SIG-M5 (cell line): ENCODE results near the gene MCF2L2.

Source experiments
- DNase-seq: peaks from one replicate; lab custom pipeline; 2025; lab: John Stamatoyannopoulos, UW

MCF2L2 gene

GRCh38 chr3:183291497-183292031 lies 136.9 kb downstream of the MCF2L2 start:
- DNase-seq, result no peak

DNA sequence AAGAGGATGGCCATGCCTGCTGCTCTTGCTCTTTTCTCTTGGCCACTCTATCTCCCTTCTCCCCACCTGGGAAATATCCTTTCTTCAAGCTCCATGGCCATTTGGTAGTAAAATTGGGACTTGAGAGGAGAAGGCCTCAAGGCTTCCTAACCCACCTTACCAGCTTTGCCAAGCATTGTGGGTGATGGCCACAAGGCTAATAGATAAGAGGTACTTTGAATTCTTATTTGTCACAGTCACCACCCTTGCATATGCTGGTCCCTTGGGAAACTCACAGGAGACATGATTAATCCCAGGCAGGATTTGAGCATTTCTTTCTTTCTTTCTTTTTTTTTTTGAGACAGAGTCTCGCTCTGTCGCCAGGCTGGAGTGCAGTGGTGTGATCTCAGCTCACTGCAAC lies 138.2 kb downstream of the MCF2L2 start:
- no peak for DNase-seq

- no peak for DNase-seq
Observed at GRCh38 chr3:183288117-183288516, 140.3 kb downstream of the MCF2L2 start.

DNA sequence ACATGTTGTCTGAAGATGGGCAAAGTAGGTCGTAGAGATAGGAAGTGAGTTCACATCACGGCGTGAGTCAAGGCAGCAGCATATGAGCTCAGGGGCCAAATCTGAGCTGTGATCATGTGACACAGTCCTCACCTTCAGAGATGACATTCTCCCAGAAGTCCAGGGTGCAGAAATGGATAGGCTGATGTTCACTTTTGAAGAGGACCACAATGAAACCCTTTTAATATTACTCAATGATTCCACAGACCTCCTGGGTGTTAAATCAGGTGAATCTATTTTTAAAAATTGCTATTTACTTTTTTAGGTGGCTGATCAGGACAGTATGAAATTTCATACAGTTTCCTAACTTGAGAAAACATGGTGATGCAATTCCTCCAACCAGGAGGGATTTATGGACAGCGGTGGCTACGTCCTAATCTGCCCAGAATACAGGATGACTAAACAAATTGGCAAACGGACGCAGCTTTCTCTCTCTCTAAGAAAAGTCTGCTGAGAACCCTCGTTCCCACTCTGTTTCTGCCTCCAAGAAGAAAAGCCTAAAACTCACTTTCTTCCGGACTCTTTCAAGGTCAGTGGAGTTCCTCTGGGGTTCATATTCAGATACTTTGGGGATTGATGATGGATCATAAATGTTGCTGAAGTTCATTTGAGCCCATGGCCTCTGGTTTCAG lies 141.0 kb downstream of the MCF2L2 start:
- no peak for DNase-seq

GRCh38 chr3:183285828-183286457 lies 142.5 kb downstream of the MCF2L2 start:
- DNase-seq, result no peak

DNA sequence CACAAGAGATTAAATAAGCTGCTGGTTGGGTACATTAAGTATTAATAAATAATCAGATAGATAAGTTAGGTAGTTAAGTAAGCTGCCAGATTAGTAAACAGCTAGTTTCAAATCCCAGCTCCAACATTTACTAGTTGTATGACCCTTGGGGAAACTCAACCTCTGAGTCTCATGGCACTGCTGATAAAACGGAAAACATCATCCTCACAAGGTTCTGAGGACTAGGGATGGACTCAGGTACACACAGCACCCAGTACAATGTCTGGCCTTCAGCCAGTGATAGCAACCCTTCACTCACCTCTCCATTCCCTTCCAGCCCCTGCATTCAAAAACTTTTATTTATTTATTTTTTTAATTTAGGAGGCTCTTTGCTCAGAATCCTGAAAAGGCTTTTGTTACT lies 143.1 kb downstream of the MCF2L2 start:
- DNase-seq, result no peak

DNA sequence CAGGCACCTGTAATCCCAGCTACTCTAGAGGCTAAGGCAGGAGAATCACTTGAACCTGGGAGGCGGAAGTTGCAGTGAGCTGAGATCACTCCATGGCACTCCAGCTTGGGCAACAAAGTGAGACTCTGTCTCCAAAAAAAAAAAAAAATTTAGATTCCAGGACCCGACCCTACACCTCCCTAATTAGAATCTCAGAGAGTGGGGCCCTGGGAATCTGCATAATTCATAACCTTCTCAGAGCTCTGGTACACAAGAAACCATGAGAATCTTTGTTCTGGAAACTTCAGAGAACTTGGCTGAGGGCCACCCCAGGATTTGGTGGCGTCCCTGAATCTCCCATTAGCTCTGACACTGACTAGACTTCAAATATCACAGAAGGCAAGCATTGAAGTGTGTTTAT lies 143.8 kb downstream of the MCF2L2 start:
- DNase-seq, result no peak

DNA sequence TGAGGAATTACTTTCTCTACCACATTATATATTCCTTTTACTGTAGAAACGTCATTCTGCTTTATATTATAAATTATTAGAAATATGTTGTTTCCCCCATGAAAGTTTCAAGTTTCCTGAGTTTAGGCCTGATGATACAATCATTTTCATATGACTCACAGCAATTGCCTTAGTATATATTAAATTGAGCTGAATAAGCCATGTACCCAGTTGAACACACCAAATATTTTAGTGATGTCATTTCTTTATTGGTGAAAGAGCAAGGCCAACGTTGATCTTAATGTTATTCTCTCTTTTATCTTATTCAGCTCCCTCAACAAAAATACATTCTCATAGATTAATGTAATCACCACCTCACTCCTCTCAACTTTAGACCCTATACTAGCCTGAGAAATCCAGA lies 144.5 kb downstream of the MCF2L2 start:
- no peak for DNase-seq

GRCh38 chr3:183281126-183281797 lies 147.2 kb downstream of the MCF2L2 start:
- no peak for DNase-seq

DNA sequence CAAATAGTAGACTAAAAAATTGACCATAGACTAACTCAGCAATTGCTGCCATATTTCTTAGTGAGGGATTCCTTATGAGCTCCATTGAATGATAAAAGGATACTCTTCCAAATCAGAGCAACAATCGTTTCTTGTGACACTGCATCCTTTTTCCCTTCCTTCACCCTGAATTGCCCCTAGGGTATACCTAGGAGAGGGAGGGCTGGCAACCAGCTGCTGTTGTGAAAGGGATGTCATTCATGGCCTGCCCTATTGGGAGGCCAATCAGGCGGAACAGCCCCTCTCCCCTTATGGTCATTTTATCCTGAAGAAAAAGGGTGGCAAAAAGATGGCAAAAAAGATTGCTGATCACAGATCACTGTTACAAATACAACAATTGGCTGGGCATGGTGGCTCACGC lies 149.0 kb downstream of the MCF2L2 start:
- DNase-seq, result no peak

DNA sequence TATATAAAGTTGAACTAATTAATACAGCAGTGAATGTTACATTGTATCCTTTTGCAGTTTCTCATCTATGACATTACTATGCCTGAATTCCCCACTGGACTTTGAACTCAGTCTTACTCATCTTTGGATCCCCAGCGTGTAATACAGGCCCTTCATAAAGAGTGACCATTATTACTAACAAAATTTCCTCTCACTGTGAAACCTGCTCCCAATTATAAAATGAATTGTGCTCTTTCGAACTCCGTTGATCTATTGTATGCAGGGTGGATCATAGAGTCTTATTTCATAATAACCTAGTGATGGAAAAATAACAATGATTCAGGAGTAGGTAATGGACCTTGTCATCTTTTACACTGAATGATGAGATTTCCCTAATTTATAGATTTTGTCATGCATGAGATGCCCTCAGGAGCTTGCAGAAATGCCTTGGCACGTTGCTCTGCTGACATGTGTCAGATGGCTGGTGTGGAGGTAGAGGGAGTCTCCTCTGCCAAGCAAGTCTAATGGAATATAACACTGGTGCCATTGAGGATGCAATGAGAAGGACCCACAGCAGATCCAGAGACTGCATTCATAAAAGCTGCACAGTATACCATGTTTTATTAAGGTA lies 149.8 kb downstream of the MCF2L2 start:
- DNase-seq, result no peak

DNA sequence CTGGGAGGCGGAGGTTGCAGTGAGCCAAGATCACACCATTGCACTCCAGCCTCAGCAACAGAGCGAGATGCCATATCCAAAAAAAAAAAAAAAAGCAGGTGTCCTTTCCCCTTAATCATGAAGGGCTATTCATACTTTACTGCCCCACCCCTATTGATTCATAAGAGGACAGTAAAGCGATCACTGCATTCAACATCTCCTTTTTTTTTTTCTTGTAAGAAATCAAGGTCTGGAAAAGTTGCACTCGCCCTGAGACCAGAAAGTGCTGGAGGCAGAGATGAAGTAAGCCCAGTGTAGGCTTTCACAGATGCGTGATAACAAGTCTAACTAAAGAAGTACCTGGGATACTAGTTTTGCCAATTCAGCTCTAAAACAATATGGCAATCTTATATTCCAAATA lies 151.2 kb downstream of the MCF2L2 start:
- DNase-seq, result no peak

DNA sequence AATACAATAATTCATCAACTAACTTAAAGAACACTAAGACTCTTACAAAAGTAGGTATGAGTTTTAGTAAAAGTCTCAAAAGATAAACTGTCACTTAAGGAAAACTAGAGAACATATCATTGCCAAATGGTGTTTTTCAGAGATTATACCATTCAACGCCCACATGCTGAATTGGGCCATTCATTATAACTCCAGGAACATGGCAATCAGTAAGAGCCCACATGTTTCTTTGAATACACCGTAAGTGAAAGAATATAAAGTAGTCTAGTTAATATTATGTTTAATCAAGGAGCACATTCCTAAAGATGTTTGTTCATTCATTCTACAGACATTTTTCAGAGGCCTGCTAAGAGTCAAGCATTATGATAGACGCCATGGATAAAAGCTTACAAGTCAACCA lies 152.5 kb downstream of the MCF2L2 start:
- no peak for DNase-seq

GRCh38 chr3:183275418-183275817 lies 153.0 kb downstream of the MCF2L2 start:
- DNase-seq, result no peak

DNA sequence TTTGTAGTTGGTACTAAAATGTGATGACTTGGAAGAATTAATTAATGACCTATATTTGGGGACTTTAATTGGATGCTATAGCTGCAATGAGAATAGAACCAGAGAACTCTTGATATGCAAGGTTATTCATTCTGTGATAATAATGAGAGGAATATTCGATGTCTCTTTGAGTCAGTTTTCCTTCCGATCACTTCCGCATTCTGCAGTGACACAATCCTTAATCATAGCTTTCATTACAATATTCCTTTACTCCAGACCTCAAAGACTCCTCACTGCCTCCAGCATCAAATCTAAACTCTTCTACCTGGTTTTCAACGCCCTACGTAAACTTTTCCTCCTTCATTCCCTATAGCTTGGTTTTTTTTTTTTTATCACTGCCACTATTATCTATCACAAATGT lies 153.8 kb downstream of the MCF2L2 start:
- no peak for DNase-seq

DNA sequence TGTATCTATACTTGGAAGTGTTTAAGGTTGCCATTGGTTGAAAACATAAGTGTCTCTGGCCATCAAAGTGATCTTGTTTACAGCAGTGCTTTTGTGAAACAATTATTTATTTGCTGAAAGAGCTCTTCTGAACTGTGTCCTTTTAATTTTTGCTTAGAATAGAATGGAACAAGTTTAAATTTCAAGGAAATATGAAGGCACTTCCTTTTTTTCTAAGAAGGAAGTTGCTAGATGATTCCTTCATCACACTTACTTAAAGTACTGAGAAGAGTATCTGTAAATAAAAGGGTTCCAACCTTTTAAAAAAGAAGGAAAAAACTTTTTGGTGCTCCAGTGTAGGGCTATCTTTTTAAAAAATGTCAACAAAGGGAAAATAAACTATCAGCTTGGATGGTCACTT lies 155.6 kb downstream of the MCF2L2 start:
- no peak for DNase-seq

- DNase-seq, result no peak
Observed at GRCh38 chr3:183272142-183272541, 156.3 kb downstream of the MCF2L2 start.

DNA sequence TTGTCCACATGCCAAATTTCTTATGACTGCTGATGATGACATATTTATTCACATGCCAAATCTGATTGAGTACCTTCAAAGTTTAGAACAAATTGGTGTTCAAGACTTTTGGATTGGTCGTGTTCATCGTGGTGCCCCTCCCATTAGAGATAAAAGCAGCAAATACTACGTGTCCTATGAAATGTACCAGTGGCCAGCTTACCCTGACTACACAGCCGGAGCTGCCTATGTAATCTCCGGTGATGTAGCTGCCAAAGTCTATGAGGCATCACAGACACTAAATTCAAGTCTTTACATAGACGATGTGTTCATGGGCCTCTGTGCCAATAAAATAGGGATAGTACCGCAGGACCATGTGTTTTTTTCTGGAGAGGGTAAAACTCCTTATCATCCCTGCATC lies 158.1 kb downstream of the MCF2L2 start:
- DNase-seq, result no peak

DNA sequence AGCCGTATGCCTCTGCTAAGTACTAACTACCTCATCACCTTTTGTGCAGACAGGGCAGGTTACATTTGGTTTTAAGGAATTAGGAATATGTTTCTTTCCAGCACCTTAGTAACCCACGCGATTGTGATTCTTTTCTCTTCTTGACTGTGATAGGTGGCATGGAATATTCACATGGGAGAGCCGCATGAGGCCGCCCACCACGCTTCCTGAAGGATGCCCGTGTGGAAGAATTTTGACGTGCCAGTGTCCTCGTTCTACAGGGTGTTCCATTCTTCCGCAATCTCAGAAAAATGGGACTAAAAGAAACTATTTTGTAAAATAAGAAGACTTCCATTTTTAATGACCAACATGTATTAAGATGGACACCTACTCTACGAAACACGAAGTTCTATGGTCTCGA lies 159.1 kb downstream of the MCF2L2 start:
- no peak for DNase-seq

- DNase-seq, result no peak
Observed at GRCh38 chr3:183268366-183268765, 160.1 kb downstream of the MCF2L2 start.

- DNase-seq, result no peak
Observed at GRCh38 chr3:183267140-183267539, 161.3 kb downstream of the MCF2L2 start.

DNA sequence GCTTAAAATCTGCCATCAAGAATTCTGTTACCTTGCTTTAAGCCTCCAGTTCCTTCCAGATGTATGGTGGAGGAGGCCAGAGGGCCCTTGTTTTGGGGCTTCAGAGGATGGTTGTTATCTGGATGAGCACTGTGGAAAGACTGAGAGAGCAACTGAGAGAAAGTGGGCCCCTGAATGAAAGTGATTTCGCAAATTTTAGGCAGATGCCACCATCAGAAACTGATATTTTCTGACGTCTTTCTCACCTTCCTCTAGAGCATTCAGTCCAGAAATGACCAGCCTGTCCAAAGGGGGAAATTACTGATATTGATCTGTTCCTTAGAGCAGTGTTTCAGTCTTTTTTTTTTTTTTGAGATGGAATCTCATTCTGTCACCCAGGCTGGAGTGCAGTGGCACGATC lies 162.0 kb downstream of the MCF2L2 start:
- DNase-seq, result no peak
